ENCODE measurements around the gene CYLD.

- no peak for TF ChIP-seq EGR1 (IDR thresholded peaks at IDR 0.05)
- TF ChIP-seq TCF12 (IDR thresholded peaks at IDR 0.05; ENCODE audit: low read depth), result no peak
- TF ChIP-seq MAX (IDR thresholded peaks at IDR 0.05), result no peak
Observed at GRCh38 chr16:50839356-50839755, 97.5 kb downstream of the CYLD start.
